Measurements from ENCODE around the gene CYP2A6. TPM values are rescaled to one million over a fixed set of nuclear protein-coding genes. Genes with fewer than 3 reads are reported as not detected.

The CYP2A6 gene
- total RNA-seq, 1 experiment from 2014 or later: 0.28 TPM

- DNase-seq: no peak
- Histone ChIP-seq H3K14ac (ENCODE audit: insufficient read depth, low read length) (no peak overlapping the region), H3K4ac (ENCODE audit: low read depth, low read length) (no peak overlapping the region), H4K8ac (replicated peaks; ENCODE audit: insufficient read length, low read depth, low read length) (no peak overlapping the region), H2BK12ac (ENCODE audit: insufficient read length, low read depth, low read length) (no peak overlapping the region), H3K23me2 (ENCODE audit: insufficient read length, low read depth, low read length, poor library complexity, severe bottlenecking) (no peaks in the 10 kb centered on the region), H3K27me3 (ENCODE audit: insufficient read depth, low read length) (no peaks in the 10 kb centered on the region), H4K91ac (ENCODE audit: insufficient read length, low read depth, low read length) (no peak overlapping the region), H2BK20ac (ENCODE audit: low read depth, low read length, poor library complexity, severe bottlenecking) (no peak overlapping the region), H4K5ac (ENCODE audit: insufficient read length, low read depth, low read length) (no peak overlapping the region), H3K79me2 (ENCODE audit: insufficient read depth, low read length) (no peaks in the 10 kb centered on the region), H3K79me1 (ENCODE audit: insufficient read depth, low read depth, low read length, poor library complexity, severe bottlenecking) (no peaks in the 10 kb centered on the region), H3K23ac (ENCODE audit: insufficient read length, low read depth, low read length) (no peak overlapping the region), H3K4me1 (ENCODE audit: insufficient read depth, low read length) (no peaks in the 10 kb centered on the region), H3K4me2 (ENCODE audit: insufficient read depth, insufficient read length, low read length) (no peak overlapping the region), H2BK5ac (ENCODE audit: insufficient read length, low read length) (no peak overlapping the region), H3T11ph (ENCODE audit: low read length) (no peak overlapping the region), H2AFZ (ENCODE audit: low read length) (no peak overlapping the region), H3K18ac (ENCODE audit: insufficient read length, low read depth, low read length) (no peak overlapping the region), H2BK15ac (ENCODE audit: low read depth, low read length) (no peak overlapping the region), H3K9me3 (ENCODE audit: control insufficient read depth, low read depth, low read length) (no peaks in the 10 kb centered on the region), H2BK120ac (ENCODE audit: low read depth, low read length, poor library complexity, severe bottlenecking) (no peak overlapping the region), H4K20me1 (ENCODE audit: control insufficient read depth, insufficient read depth, insufficient read length) (no peaks in the 10 kb centered on the region), H3K27ac (ENCODE audit: insufficient read length, low read depth, low read length) (no peak overlapping the region), H3K9ac (ENCODE audit: extremely low read depth, insufficient read length, low read length) (no peak overlapping the region), H3K56ac (ENCODE audit: insufficient read length, low read depth, low read length) (no peak overlapping the region), H2AK5ac (ENCODE audit: insufficient read length, low read length) (no peak overlapping the region)
- TF ChIP-seq, protein P1, sequence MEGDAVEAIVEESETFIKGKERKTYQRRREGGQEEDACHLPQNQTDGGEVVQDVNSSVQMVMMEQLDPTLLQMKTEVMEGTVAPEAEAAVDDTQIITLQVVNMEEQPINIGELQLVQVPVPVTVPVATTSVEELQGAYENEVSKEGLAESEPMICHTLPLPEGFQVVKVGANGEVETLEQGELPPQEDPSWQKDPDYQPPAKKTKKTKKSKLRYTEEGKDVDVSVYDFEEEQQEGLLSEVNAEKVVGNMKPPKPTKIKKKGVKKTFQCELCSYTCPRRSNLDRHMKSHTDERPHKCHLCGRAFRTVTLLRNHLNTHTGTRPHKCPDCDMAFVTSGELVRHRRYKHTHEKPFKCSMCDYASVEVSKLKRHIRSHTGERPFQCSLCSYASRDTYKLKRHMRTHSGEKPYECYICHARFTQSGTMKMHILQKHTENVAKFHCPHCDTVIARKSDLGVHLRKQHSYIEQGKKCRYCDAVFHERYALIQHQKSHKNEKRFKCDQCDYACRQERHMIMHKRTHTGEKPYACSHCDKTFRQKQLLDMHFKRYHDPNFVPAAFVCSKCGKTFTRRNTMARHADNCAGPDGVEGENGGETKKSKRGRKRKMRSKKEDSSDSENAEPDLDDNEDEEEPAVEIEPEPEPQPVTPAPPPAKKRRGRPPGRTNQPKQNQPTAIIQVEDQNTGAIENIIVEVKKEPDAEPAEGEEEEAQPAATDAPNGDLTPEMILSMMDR (conservative IDR thresholded peaks at IDR 0.05): no peak
- peaks cover 73% of the 10 kb centered on the region for H3K27me3 Mint-ChIP-seq (ENCODE audit: low read depth)
- peaks cover 0 to 6% of the 10 kb centered on the region in 2 experiments; a peak in 3 of 4 replicates for H3K4me1 Mint-ChIP-seq
- H3K9me3 Mint-ChIP-seq: no peaks in the 10 kb centered on the region; a peak in 2 of 5 replicates
- no CpG with 5 or more reads among the region's 2 CpGs for WGBS (ENCODE audit: extremely low coverage, insufficient read length, low lambda C conversion rate)
- no peaks in the 10 kb centered on the region; a peak in 1 of 7 replicates for H3K36me3 Mint-ChIP-seq (ENCODE audit: insufficient read depth in 1 of 3, low read depth in 3 of 3)
- H3K27ac Mint-ChIP-seq: no peak overlapping the region
- no peak overlapping the region for H3K4me3 Mint-ChIP-seq
These were observed 22.0 kb upstream of the CYP2A6 start for GRCh38 chr19:40872209-40872608.
